IPS-20b (cell line): Measurements from ENCODE around the gene PARP12.

Experiments used
- H3K27ac ChIP-seq: one replicate; pipeline ENCODE4 v1.5.1; 2013; ENCODE audit warnings: low read length
- H3K27me3 ChIP-seq: 2 replicates; pipeline ENCODE4 v1.6.1; 2013; ENCODE audit warnings: mild to moderate bottlenecking, low read length, inconsistent platforms; ENCODE audit not compliant: insufficient read depth
- H3K36me3 ChIP-seq: 2 replicates; pipeline ENCODE4 v1.6.1; 2013; ENCODE audit warnings: low read depth, mild to moderate bottlenecking, inconsistent platforms, low read length, moderate library complexity; ENCODE audit not compliant: insufficient read depth
- H3K4me1 ChIP-seq: 2 replicates; pipeline ENCODE4 v1.6.1; 2013; ENCODE audit warnings: mild to moderate bottlenecking, control low read depth, inconsistent platforms, low read length, moderate library complexity; ENCODE audit not compliant: insufficient read depth
- H3K4me3 ChIP-seq: 2 replicates; pipeline ENCODE4 v1.5.1; 2013; ENCODE audit warnings: mild to moderate bottlenecking, low read length, inconsistent platforms
- H3K9ac ChIP-seq: 2 replicates; pipeline ENCODE4 v1.6.1; 2013; ENCODE audit warnings: low read depth, mild to moderate bottlenecking, inconsistent platforms, low read length, moderate library complexity
- H3K9me3 ChIP-seq: 2 replicates; pipeline ENCODE4 v1.6.1; 2013; ENCODE audit warnings: mild to moderate bottlenecking, low read depth, low read length, inconsistent platforms; ENCODE audit not compliant: insufficient read depth

The PARP12 gene

DNA sequence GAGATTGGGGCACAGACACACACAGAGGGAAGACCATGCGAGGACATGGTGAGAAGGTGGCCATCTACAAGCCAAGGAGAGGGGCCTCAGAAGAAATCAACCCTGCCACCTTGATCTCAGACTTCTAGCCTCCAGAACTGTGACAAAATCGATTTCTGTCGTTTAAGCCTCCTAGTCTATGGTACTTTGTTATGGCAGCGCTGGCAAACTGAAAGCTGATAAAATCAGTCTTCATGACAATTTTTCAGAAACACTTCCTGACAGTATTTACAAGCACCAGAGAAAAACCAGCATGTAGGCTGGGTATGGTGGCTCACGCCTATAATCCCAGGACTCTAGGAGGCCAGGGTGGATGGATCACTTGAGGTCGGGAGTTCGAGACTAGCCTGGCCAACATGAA, 4.2 kb downstream of the PARP12 start:
- no peaks in the 10 kb centered on the region; the same call in 1 of the 2 replicates for H3K4me1 ChIP-seq
- no peak overlapping the region for H3K9ac ChIP-seq
- no peaks in the 10 kb centered on the region for H3K36me3 ChIP-seq
- H3K9me3 ChIP-seq, result no peaks in the 10 kb centered on the region
- no peak overlapping the region for H3K27ac ChIP-seq
- H3K27me3 ChIP-seq, result peaks cover 38% of the 10 kb centered on the region
- no peak overlapping the region for H3K4me3 ChIP-seq

DNA sequence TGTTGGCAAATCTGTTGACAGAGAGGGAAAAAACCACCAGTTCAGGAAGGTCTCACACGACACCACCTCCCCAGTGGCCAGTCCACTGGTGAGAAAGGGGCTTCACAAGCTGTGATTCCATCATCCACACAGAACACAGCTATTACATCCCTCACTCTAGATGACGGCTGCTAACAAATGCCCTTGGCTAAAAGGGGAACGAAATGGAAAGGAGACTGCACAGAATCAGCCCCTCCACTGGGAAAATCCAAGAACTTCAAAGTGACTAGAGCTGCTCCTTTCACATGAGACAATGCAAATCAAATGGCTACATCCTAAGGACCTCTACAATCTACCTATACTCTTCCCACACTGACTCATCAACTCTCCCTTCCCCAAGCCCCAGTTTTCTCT, 5.6 kb downstream of the PARP12 start:
- peaks cover 25% of the 10 kb centered on the region for H3K27me3 ChIP-seq
- H3K4me3 ChIP-seq, result no peak overlapping the region

DNA sequence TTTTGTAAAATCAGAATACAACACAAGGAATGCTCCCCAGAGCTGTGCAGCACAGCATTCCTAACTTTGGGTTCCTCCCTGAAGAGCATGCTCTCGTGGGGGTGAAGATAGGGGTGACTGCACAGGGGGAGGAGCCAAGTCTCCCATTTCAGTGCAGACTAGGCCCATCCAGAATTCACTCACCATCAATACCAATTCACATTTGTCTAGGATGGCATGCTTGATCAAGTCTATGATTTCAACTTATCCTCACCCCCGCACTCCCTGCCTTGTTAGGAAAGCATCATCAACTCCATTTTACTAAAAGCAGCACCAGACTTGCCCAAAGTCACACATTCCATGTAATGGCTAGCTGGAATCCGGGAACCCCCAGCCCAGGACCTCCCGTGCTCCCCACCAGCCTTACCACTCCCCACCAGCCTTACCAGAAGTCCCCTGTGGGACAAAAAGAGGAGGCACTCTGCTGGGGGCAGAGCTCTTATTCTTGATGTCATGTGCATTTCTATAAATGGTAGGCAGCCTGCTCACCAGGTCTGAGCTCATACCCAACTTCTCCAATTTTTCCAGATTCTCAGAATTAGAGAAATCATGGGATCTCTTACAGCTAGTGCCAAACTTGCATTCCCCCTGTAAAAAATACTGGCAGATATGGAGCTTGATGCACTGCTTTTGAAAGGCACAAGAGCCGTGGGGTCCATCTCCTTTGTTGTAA, 6.2 kb downstream of the PARP12 start:
- no peak overlapping the region for H3K9ac ChIP-seq
- H3K27ac ChIP-seq, result no peak overlapping the region
- H3K9me3 ChIP-seq, result no peaks in the 10 kb centered on the region
- peaks cover 19% of the 10 kb centered on the region for H3K27me3 ChIP-seq
- no peaks in the 10 kb centered on the region for H3K36me3 ChIP-seq
- no peak overlapping the region for H3K4me3 ChIP-seq
- H3K4me1 ChIP-seq, result no peaks in the 10 kb centered on the region

More for the DNA sequence above, 5.6 kb downstream of the PARP12 start:
- Histone ChIP-seq H3K9ac (no peak overlapping the region), H3K27ac (no peak overlapping the region), H3K36me3 (no peaks in the 10 kb centered on the region), H3K4me1 (no peaks in the 10 kb centered on the region), H3K9me3 (no peaks in the 10 kb centered on the region)

GRCh38 chr7:140055833-140056232, 6.9 kb downstream of the PARP12 start:
- Histone ChIP-seq H3K27me3 (peaks cover 12% of the 10 kb centered on the region), H3K9me3 (no peaks in the 10 kb centered on the region), H3K36me3 (no peaks in the 10 kb centered on the region), H3K4me1 (no peaks in the 10 kb centered on the region), H3K9ac (no peak overlapping the region), H3K27ac (no peak overlapping the region), H3K4me3 (no peak overlapping the region)

DNA sequence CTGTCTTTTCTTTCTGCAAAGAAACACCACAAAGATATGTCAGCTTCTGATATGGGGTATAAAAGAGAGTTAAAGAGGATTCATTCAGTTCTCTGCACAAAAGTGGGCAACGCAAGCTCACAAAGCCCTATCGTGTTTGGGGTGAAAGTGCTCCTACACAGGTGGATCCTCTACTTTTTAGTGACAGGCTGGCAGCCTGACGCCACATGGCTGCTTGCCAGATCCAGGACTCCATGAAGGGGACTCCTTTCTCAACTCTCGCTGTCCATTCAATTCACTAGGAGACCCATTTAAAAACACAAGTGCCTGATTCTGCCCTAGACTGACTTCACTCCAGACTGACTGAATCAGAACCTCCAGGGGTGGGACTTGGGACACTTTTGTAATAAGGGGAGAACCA, 8.0 kb downstream of the PARP12 start:
- H3K27ac ChIP-seq, result no peak overlapping the region
- H3K36me3 ChIP-seq, result no peaks in the 10 kb centered on the region

GRCh38 chr7:140053812-140054539, 8.8 kb downstream of the PARP12 start:
- H3K4me3 ChIP-seq, result no peak overlapping the region
- H3K9me3 ChIP-seq, result no peaks in the 10 kb centered on the region
- no peaks in the 10 kb centered on the region for H3K4me1 ChIP-seq
- no peak overlapping the region for H3K27ac ChIP-seq
- H3K27me3 ChIP-seq, result no peaks in the 10 kb centered on the region
- no peak overlapping the region for H3K9ac ChIP-seq
- no peaks in the 10 kb centered on the region for H3K36me3 ChIP-seq

More for the DNA sequence above, 8.0 kb downstream of the PARP12 start:
- Histone ChIP-seq H3K4me3 (no peak overlapping the region), H3K27me3 (peaks cover under 1% of the 10 kb centered on the region; the same call in 1 of the 2 replicates), H3K9ac (no peak overlapping the region), H3K9me3 (no peaks in the 10 kb centered on the region), H3K4me1 (no peaks in the 10 kb centered on the region)

DNA sequence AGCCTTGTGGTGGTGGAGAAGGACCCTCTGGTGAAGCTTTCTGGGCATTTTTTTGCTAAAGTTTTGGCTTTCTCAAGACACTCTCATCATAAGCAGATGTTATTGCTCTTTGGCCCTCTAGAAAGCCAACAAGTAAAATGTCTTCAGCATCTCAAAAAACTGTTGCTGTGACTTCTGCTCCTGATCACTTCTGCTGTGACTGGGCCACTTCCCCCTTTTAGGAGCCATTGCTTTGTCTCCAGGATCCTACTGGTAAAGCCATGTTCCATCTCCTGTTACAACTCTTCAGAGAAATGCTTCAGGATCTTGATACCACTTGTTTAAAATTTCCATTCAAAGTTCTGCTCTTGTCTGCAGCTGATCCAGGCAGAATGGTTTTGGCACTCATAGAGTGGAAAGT, 10.9 kb downstream of the PARP12 start:
- Histone ChIP-seq H3K4me3 (no peak overlapping the region), H3K27ac (no peak overlapping the region)

DNA sequence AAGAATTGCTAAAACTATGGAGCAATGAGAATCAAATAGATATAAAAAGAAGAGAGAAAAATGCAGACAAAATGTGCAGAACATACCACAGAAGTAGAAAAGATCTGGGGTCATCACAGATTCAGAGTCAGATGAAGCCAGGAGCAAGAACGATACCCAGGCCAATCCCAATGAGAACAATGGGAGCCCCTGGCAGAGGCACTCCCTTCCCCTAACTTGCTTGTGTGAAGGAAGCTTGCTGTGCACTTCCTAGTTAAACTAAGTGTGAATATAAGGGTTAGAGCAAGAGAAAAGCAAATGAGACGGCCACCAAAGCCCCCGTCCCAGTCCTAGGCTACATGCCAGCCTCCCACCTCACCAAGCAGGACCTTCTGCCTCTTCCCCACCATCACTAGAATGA, 12.7 kb downstream of the PARP12 start:
- H3K27ac ChIP-seq, result no peak overlapping the region

More for the DNA sequence above, 10.9 kb downstream of the PARP12 start:
- Histone ChIP-seq H3K9ac (no peak overlapping the region), H3K9me3 (no peaks in the 10 kb centered on the region), H3K36me3 (no peaks in the 10 kb centered on the region), H3K4me1 (no peaks in the 10 kb centered on the region), H3K27me3 (no peaks in the 10 kb centered on the region)

DNA sequence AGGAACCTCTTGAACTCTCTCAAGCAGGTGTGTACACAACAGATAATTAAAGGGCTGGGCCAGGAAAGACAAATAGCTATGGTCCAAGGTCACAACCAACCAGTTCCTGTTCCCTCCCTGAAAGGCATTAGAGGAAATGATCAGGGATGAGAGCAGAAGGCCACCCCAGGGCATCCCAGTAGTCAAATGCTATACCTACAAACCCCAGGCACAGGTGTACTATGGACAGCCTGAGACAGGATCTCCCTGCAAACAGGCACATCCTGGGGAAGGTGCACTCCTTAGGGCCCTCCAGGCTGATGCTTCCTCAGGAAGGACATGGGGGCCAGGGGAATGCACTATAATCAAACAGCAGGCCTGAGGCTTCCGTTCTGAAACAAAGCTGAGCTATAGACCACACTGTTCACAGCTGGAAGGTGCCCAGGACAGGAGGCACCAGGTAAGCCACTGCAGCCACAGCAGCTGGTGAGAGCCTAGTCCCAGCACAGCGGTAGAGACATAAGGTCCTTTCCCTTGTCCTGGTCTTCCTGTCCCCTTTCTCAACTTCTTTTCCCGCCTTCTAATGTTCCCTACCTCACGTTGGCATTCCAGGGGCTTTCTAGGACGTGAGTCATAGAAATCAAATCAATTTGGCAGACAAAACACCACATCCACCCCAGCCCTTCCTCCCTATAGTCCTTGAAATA, 13.3 kb downstream of the PARP12 start:
- no peak overlapping the region for H3K4me3 ChIP-seq
- H3K27me3 ChIP-seq, result no peaks in the 10 kb centered on the region
- H3K36me3 ChIP-seq, result no peaks in the 10 kb centered on the region
- H3K9me3 ChIP-seq, result no peaks in the 10 kb centered on the region
- no peak overlapping the region for H3K9ac ChIP-seq
- no peak overlapping the region for H3K27ac ChIP-seq
- H3K4me1 ChIP-seq, result no peaks in the 10 kb centered on the region

More for the DNA sequence above, 12.7 kb downstream of the PARP12 start:
- Histone ChIP-seq H3K9me3 (no peaks in the 10 kb centered on the region), H3K4me3 (no peak overlapping the region), H3K9ac (no peak overlapping the region), H3K4me1 (no peaks in the 10 kb centered on the region), H3K36me3 (no peaks in the 10 kb centered on the region), H3K27me3 (no peaks in the 10 kb centered on the region)

- Histone ChIP-seq H3K4me3 (no peak overlapping the region), H3K36me3 (no peaks in the 10 kb centered on the region), H3K4me1 (no peaks in the 10 kb centered on the region), H3K9ac (no peak overlapping the region), H3K27me3 (no peaks in the 10 kb centered on the region), H3K27ac (no peak overlapping the region), H3K9me3 (no peaks in the 10 kb centered on the region)
These were observed 13.8 kb downstream of the PARP12 start for GRCh38 chr7:140048989-140049338.

DNA sequence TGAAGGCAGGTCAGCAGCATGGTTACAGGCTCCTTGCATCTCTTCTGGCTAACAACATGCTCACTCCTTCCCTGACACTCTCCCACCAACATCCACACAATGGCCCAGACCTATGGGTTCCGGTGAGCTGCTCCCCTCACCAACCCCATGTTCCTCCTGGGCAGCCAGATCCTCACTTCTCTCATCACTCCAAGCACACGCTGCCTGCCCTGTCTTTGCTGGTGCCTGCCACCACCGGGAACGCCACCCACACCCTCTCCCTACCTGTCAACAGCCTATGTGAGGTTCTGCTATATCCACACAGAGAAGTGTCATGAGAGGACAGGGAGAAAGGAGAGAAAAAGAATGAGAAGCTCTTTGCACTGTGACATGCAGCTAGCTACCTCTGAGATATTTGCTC, 14.6 kb downstream of the PARP12 start:
- Histone ChIP-seq H3K27me3 (no peaks in the 10 kb centered on the region), H3K36me3 (no peaks in the 10 kb centered on the region), H3K9ac (no peak overlapping the region), H3K27ac (no peak overlapping the region), H3K9me3 (no peaks in the 10 kb centered on the region), H3K4me1 (no peaks in the 10 kb centered on the region), H3K4me3 (no peak overlapping the region)

GRCh38 chr7:140047197-140047596, 15.6 kb downstream of the PARP12 start:
- no peak overlapping the region for H3K4me3 ChIP-seq
- H3K9ac ChIP-seq, result no peak overlapping the region
- no peak overlapping the region for H3K27ac ChIP-seq
- no peaks in the 10 kb centered on the region for H3K27me3 ChIP-seq
- no peaks in the 10 kb centered on the region for H3K36me3 ChIP-seq
- H3K4me1 ChIP-seq, result no peaks in the 10 kb centered on the region
- H3K9me3 ChIP-seq, result no peaks in the 10 kb centered on the region
